ENCODE results near the gene AANAT.

The AANAT gene

DNA sequence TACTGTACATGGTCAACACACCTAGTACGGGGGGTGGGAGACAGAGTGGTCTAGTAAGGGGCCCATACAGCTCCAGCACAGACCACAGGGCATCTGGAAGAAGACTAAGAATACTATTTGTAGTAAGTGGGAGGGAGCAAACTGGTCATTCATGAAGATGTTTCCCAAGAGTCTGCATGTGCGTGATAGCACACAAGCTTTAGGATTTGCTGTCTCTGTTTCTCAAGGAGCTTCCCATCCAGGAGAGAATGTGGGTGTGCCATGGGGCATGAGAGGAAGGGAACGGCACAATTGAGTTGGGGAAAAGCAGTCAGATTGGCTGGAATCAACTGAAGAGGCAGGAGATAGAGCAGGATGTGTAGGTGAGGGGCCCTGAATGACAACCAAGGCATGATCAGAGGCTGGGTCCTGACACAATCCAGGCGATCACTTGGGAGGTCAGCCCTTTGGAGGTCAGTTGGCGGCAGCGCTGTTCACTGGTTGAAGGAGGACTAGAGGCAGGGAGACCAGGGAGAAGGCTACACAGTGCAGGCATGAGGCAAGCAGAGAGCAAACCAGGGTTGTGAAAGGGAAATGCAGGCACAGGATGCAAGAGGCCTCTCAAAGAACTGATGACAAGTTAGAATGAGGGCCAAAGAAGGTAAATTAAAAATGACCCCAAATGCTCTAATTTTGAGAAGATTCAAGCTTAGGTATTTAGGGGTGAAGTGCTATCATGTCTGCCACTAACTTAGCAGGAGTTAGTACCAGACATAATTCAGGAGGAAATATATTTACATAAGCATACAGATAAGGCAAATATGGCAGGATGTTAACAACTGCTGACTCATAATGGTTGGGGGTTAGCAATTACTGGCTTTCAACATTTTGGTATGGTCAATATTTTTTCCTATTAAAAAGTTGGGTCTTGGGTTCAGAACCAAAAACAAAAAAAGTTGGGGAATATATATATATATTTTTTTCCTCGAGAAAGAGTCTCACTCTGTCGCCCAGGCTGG is 24.8 kb upstream of the AANAT start:
- DNase-seq: peak; percentile 68

DNA sequence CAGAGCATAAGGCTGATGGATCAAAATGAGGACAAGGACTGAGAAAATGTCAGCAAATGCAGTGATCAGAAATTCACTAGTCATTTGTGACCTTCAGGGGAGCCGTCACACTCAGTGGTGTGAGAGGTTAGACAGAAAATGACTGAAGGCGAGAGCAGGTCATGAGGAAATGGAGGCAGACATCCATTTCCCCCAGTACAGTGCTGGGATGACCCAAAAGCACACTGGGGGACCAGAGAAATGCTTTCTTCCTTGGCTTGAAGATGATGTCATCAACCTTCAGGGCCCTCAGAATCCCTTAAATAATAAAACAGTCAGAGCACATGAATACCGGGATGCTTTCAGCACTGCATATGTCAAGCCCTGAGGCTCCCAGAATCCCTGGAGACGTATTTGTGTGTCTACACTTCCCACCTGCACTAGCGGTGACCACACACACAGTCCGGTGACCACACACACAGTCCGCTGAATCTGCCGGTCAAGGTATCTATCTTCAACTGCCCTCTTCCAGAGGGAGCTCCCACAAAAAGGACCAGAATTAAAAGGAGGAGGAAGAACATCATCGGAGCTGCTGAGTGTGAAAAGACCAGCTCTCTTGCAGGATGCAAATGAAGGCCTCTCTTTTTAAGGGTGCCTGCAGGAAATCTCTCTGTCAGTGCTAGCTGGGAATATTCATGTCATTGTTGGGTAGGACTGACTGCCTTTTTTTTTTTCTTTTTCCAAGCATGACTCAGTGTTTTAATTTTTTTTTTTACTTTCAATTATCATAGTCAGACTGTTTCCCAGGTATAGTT is 22.7 kb upstream of the AANAT start:
- no peak for DNase-seq

- no peak for DNase-seq
Measured at GRCh38 chr17:76445697-76446448, 21.5 kb upstream of the AANAT start.

DNA sequence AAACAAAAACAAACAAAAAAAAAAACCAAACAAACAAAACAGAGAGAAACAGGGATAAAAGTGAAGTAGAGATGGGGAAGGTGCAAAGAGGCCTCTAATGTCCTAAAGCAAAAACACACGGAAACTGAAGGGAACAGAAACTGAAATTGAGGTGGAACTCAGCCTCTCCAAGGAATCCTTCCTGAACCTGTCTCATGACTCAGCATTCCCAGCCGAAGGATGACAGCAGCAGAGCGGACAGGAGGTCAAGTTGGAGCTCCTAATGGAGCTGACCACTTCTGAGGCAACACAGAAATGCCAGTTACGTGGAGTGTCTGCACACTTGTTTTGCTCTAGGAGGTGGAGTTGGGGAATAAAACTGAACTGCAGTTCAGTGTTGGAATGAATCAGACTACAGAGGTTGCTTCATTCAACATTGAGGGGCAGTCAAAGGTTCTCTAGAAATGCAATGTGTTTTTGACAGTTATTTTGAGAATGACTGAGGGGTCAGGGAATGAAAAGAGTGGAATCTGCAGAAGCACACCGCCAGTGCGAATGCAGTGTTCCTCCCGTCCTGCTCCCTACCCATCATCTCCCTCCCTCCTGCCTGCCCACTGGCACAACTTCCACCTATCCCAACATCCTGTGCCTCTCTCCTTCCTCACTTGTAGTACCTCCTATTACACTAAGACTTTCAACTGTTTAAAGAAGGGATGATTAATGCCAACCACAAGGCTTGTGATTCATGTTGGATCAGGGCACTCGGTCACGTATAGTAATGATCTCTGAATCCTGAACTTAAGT is 20.8 kb upstream of the AANAT start:
- no peak for DNase-seq

DNA sequence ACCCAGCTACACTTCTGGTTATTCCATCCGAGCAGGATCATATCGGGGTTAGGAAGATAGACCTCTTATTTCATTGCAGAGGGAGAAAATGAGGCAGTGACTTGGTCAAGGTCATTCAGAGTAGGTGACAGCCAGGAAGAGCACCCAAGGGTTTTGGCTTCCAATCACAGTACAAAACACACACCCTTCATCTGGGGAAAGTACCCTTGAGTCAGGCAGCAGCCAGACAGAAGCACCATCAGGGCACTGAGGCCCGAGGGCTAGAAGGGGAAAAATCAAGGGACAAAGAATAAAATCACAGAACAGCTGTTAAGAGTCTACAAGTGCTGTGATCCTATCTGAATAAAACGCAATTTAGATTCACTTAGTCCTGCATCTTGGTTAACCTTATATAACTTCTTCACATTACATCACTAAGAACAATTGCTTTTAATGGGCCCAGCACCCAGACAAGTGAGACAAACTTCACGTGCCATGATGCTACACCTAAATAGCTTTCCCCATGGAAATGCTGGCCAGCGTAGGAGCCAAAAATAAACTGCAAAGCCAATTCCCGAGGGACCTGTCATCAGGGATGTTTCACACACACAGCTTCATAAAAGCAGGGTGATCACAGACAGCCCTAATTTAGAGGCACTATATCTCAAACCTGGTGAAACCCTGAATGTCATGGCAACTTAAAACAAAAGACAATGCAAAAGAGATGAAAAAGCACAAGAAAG is 19.3 kb upstream of the AANAT start:
- no peak for DNase-seq

DNA sequence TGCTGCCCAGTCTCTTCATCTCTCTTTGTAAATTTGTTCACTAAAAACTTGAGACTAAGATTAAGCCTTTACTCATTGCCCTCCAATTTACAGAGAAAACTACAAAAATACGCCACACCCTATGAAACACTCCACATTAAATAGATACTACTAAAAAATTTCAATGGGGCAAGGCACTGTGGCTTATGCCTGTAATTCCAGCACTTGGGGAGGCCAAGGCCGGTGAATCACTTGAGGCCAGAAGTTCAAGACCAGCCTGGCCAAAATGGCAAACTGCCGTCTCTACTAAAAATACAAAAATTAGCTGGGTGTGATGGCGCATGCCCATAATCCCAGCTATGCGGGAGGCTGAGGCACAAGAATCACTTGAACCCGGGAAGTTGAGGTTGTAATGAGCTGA is 18.3 kb upstream of the AANAT start:
- no peak for DNase-seq

- DNase-seq: peak; percentile 39
Measured at GRCh38 chr17:76451506-76451905, 15.9 kb upstream of the AANAT start.

DNA sequence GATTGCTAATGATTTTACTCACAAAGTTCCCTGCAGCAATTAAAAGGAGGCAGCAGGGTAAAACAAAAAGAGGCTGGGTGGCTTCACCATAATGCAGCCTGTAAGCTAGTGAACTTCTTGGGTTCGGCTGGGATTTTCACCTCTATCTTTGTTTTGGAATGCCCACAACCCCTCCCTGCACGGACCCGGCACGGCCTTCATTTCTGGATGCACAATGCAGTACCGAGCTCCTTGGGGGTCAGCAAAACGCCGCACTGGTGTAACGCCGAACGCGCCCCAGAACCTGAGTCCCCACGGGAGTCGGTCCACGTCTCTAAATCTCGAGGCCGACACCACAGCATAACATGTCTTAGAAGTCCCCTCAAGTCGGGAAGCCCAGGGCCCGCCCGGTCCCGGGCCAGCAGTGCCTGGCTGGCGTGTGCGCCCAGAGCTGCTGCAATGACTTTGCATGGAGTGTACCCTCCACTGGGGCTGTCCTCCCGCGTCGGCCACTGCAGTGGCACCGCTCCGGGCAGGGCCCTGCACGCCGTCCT is 15.2 kb upstream of the AANAT start:
- DNase-seq: peak; percentile 54

- DNase-seq: peak; percentile 94
Measured at GRCh38 chr17:76452660-76453430, 14.6 kb upstream of the AANAT start, which contains the start of gene UBE2O. UBE2O (minus strand) TSS chr17:76453152; CDS start chr17:76453141, 11 bp downstream.

DNA sequence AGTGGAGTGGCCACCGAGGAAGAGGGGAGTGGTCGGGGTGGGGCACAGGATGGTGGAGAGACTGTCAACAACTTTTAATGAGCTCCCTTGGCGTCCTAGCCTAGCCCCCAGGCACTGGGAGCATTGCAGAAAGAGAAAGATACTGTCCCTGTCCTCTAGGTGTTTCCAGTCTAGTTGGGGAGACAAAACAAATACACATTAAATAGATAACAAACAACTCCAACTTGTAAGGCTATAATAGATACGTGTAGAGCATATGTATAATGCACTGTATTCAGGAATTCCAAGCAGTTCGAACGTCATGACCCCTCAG is 14.0 kb upstream of the AANAT start:
- no peak for DNase-seq

GRCh38 chr17:76458580-76459490 is 8.6 kb upstream of the AANAT start:
- DNase-seq: peak; percentile 85

DNA sequence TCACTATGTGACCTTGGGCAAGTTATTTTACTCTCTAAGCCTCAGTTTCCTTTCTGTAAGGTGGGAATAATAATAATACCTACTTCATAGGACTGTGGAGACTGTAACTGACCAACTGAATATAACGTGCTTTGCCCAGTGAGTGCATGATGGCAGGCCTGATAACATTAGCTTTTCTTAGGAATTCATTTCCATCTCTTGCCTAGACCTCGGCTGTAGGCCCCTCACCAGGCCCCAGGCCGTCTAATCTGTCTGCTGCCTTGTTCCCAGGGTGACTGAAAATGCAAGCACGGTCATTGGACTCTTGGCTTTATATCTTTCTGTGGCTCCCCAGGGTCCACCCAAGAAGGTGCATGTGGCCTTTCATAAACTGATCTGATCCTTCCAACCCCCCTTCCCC is 7.7 kb upstream of the AANAT start:
- no peak for DNase-seq

DNA sequence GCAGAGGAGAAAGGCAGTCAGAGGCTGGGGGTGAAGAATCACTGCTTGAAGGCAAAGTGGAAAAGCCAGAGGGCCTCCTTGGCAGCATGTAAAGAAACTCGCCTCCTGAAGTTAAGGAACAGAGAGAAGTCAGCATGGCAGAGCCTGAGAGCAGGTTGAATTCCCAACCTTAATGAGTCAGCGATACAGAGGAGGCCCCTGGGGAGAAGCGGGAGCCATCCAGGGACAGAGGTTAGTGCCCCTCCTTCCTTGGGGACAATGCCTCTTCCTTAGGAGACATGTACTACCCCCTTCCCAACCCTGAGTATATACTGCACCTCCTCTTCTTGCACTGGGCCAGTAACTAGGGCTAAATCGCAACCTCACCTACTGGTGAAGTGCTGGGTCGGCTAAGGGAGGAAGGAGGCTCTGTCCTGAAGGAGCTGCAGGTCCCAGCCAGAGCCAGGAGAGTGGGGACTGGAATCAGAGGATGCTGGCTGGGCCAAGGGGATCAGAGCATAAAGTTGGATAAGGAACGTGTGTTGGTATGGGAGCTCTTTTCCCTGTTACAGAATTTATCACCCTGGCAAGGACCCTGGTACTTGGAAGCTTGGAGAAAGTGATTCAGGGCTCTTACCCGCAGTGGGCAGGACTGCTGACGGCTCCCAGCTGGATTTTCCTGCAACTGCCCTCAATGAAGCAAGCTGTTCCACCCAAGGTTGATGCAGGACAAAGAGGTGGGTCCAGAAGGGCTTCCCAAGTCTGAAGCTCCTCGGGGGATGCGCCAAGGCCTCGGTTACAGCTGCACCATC is 5.4 kb upstream of the AANAT start:
- DNase-seq: no peak

GRCh38 chr17:76462556-76463290 is 4.7 kb upstream of the AANAT start:
- DNase-seq: no peak

DNA sequence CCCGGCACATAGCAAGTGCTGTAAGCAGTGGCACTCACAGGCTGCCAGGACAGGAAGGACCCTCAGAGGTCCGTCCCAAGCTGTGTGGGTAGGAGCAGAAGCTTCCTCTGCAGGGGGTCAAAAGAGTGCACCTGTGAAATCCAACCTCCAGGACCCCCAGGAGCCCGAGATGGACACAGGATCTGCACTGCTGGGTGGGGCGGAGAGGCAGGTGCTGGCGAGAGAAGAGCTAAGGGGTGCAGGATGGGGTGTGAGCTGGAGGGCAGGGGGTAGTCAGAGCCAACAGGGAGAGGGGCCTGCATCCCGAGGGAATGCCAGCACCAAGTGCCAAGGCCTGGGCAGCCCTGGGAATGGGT is 650 bp upstream of the AANAT start:
- DNase-seq: no peak

GRCh38 chr17:76467809-76468633 is 618 bp downstream of the AANAT start:
- DNase-seq: no peak

- DNase-seq: no peak
Measured at GRCh38 chr17:76468634-76469010, 1.2 kb downstream of the AANAT start.

Measured in hematopoietic multipotent progenitor cell treated with erythropoietin and hydrocortisone succinate and interleukin-3 and kit ligand, for 6 days (in vitro differentiated cells).